Dermis blood vessel endothelial cell (primary cell): ENCODE data around the gene ULBP3. TPM values are rescaled to one million over a fixed set of nuclear protein-coding genes. Genes with fewer than 3 reads are reported as not detected.

Experiments
- DNase-seq: peaks from one replicate; pipeline ENCODE4 v3.0.0; 2010
- total RNA-seq: library from RNA; depleted of rRNA; stranded (reverse); fragments of >200 nt; gene quantifications from 2 replicates; pipeline ENCODE4 v1.2.3, GENCODE V29; 2014

ULBP3 gene
- 6.0 and 14.9 TPM in 2 replicates for total RNA-seq

DNA sequence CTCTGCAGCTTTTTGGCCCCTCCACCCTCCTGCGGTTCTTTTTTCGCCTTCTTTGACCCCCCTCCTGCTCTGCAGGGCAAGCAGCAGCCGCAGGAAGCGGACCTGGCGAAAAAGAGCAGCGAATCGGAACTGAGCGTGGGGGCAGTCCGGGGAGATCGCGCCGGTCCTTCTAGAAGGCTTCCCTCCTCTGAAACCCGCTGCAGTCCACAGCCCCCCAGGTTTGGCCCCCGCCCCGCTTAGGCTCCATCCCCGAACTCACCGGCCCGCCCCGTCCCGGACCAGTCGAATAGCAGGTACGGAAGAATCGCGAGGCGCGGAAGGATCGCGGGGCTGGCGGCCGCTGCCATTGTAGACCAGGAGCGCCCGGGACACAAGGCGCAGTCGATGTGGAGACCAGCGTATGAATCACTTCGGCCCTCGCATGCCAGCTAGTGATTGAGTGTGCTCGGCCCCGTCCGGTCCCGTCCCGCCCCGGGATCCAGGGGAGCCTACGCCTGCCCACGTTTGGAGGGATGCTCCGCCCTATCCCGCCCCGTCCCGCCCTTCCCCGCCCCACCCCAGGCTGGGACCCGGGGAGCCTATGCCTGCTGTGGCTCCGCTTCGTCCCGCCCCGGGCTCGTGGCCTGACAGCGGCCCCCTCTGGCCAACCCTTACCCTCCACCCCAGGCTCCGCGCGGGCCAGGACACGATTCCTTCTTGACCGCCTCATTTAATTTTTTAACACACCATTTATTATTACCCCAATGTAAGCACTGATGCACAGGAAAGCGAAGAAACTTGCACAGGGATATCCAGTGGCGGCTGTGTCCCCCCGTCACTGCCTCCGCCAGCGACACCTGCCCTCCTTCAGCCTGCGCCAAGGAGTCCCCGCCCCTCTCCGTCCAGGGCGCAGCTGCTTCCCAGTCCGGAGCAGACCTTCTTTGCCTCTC lies at the start of gene ULBP3:
Gene ULBP3 (minus strand): TSS at position 402 of the 929 bp plus-strand sequence. CDS start 55 bp downstream, at position 347.
- peak; percentile 96 for DNase-seq

DNA sequence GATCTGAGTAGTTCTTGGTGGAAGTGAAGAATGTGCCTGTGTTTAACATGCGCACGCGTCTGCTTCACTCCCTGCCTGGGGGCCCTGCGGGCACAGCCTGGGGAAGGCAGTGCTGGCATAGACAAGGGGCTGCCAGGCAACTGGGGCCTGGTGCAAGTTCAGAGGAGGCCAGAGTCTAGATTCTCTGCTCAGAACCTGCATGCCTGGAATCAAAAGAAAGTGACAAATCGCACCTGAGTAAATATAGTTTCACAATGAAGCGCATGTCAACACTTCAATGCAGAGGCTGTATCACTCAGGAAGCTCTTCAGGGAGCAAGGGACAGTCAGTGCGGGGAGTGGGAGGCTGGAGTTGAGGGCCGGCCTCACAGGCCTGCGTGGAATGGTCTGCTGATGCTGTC lies 49.7 kb upstream of the ULBP3 start:
- no peak for DNase-seq

DNA sequence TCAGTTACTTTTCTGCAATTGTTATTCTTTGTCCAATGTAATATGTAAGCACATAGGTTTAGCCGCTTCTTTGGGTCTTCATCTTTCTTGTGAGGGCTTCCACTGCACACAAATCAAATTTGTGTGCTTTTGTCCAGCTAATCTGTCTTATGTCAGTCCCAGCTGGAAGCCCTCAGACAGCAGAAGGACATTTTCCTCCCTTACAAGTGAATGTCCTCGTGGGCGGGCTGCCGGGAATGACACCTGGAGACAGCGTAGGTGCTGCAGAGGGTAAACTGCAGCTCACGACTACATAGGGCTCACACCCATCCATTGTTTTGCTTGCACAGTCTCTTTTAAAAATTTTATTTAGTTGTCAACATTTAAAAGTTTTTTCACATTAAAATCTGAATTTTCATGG lies 49.3 kb upstream of the ULBP3 start:
- no peak for DNase-seq

DNA sequence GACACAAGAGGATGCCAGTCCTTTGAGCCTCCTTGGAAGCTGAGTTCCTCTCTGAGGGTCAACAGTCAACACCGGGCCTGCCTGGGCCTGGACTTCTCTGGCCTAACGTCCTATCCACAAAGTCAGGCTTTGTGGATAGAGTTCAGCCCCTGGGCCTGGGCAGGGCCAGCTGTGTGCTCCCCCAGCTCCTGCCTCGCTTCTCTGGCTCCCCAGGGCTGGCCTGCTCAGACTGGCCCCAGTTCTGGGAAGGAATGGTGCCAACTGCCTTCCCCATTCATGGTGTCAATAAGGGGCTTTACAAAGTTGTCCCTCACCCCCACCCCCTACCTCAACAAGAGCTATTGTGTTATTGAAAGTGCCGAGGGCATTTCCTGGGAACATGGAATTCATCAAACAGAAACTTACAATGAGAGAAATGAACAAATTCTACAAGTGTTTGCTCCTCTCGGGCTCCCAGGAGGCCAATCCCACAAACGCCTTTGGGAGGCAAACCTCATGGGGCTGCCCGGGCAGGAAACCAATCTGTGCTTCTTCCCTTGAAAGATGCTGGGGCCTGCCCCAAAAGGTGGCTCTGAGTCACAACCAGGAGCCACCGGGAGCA lies 47.4 kb upstream of the ULBP3 start:
- no peak for DNase-seq

DNA sequence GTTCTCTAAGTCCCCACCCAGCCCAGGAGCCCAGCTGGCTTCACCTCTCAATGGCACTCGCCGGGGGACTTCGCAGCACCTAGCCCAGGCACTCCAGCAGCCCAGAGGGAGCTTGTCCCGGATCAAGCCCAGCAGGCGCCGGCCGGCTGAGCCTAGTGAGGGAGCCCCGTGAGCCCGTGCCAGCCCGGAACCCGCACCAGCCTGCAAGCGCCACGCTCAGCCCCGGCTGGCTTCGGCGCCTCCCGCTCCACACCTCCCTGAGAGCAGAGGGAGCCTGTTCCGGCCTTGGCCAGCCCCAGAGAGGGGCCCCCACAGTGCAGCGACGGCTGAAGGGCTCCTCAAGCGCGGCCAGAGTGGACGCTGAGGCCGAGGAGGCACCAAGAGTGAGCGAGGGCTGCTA lies 46.8 kb upstream of the ULBP3 start:
- no peak for DNase-seq

DNA sequence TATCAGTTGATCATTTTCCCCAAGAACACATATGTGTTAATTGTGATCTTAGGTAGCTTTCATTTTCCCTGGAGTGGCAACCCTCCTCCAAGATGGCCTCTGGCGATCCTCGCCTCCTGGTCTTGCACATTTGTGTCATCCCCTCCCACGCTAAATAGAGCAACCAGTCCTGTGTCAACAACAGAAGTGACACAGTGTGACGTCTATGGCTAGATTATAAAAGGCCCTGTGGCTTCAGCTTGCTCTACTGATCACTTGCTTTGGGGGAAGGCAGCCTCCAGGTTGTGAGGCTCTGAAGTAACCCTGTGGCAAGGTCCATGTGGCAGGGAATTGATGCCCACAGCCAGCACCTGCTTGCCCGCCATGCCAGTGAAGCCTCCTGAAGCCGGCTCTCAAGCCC lies 43.3 kb upstream of the ULBP3 start:
- no peak for DNase-seq

DNA sequence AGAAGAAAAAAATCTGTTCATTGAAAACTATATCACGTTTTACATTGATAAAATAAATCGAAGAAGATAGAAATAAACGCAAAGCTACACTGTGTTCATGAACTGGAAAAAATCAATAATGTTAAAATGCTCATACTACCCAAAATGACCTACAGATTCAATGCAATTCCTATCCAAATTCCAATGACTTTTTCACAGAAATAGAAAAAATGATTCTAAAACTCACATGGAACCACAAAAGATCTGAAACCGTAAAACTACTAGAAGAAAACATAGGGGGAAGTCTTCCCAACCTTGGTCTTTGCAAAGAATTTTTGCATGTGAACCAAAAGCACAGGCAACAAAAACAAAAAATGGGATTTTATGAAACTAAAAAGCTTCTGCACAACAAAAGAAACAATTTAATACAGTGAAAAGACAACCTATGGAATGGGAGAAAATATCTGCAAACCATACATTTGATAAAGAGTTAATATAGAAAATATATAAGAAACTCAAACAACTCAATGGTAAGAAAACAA lies 33.9 kb upstream of the ULBP3 start:
- no peak for DNase-seq

DNA sequence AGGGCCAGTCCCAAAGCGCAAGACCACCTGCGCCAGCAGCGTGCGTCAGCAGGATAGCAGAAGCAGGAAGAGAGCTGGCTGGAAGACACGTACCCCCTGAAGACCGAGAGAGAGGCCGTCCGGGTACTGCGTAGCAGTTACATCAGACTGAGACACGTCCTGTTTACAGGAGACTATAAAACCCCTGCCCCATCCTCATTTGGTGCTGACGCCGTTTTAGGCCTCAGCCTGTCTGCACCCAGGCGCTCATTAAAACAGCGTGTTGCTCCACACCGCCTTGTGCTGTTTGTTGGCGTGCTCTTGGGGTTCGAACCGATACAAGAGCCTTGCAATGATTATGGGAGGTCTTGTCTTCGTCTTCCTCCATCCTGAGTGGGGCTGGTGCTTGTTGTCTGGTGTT lies 31.8 kb upstream of the ULBP3 start:
- no peak for DNase-seq

DNA sequence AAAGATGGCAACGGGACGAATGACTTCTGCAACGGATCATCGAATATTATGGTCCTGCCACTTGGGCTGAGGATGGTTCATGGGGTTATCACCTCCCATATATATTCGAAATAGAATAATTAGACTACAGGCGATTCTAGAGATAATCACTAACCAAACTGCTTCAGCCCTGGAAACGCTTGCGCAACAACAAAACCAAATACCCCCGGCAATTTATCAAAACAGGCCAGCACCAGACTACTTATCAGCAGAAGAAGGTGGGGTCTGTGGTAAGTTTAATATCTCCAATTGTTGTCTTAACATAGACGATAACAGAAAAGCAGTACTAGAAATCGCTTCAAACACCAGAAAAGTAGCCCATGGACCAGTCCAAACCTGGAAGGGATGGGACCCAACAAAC lies 31.0 kb upstream of the ULBP3 start:
- DNase-seq = no peak

DNA sequence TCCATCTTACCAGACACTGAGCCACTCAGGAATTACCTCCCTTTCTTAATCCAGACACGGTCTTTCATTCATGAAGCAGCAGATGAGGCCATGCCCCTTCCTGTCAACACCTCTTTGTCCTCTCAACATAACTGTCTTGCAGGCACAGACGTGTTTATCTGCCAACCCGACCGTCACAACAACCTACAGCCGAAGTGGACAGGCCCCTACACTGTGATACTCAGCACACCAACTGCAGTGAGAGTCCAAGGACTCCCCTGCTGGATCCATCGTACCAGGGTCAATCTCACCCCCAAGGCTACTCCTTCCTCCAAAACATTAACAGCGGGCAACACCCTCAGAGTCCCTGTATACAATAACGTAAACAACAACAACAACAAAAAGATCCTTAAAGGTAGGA lies 30.6 kb upstream of the ULBP3 start:
- no peak for DNase-seq

DNA sequence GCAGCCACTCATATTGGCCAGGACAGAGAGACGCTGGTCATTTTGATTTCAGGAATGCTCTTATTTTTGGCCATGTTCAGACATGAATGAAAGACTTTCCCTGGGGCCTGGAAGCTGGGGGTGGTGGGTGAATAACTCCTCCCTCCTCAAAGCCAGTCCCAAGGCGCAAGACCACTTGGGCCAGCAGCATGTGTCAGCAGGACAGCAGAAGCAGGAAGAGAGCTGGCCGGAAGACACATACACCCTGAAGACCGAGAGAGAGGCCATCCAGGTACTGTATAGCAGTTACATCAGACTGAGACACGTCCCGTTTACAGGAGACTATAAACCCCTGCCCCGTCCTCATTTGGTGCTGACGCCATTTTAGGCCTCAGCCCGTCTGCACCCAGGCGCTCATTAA lies 29.2 kb upstream of the ULBP3 start:
- DNase-seq = no peak

DNA sequence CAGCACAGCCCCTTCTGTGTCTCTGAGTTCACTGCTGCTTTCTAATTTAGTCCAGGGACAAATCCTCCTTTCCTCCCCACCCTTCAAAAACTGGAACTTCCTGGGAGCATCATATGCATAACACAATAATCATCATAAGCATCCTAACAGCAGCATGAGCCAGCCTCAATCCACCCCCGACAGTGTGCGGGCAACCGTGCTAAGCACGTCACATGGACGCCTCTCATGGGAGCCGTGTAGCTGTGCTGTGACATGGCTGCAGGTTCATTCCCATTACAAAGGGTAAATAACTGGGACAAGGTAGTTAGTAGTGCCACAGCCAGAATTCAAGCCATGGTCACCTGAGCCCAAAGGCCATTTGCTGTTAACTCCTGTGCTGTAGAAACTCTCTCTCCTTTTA lies 24.5 kb upstream of the ULBP3 start:
- no peak for DNase-seq

DNA sequence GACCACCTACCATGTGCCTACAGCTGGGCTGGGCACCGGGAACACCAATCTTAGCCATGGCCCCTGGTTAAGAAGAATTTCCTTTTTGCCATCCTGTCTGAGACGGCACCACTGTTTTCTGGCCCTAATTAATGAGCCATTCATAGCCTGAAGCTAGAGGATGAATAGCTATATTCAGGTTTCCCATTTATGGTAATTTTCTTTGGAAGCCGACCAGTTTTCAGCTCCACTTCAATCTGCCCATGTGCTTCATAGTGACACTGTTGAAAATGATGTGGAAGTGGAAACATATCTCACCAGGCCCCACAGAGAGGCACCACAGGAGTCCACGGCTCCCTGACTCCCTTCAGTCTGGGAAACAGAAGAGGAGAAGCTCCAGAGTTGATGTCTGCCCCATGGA lies 22.6 kb upstream of the ULBP3 start:
- DNase-seq = no peak

DNA sequence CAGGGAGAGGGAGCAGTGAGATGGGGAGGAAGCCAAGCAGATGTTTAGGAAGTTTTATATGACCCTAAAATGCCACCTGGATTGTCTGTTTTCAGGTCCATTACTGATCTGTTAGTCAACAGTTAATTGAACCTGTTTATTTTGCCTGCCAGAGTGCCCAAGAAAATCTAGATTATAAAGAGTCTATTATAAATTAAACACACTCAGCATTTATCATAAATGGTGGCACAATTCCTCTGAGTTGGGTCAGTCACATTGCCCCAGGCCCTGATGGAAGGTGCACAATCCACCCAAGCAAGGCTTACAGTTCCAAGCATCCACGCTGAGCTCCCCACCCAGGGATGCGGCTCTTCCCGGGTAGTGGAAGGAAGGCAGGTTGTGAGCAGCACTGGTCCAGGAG lies 21.4 kb upstream of the ULBP3 start:
- DNase-seq = no peak

DNA sequence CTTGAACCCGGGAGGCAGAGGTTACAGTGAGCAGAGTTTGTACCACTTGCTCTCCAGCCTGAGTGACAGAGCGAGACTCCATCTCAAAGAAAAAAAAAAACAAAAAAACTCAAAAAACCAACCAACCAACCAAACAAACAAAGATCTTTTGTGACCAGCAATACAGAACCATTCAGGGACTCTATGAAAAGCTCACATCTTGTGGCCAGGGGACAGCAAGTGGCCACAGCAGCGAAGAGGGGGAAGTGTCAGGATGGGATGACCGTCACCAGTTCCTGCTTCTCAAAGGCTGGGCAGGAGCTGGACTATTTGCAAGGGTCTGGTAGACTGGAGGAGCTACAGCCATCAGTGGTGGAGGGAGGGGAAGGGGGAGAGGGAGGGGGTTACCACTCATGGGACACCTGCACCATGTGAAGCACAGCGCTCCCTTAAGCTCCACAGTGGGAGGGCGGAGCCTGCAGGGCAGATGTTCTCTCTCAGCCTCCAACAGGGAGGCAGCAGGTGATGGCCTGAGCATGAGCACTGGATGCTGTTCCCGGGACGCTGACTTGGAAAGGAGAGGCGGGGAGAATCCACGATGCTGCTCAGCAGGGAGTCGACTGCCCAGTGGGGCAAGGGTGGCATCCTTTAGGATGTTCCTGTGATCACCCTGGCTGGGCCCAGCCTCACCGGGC lies 19.7 kb upstream of the ULBP3 start:
- DNase-seq = no peak

DNA sequence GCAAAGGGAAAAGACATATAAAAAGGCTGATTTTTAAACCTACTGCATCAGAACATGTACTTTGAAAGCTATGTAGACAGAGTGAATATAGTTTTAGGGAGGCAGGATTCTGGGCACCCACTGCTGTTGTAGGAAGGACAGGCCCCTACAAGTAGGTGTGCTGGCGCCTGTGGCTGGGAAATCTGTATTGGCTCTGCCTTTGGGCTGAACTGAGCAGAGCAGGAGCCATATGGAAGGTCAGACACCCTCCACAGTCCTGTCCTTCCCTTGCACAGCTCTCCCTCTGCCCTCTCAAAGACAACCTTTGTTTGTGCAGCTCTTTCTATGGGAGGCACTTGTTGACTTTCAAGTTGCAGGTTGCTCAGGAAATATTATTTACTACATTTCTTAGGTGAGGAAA lies 18.4 kb upstream of the ULBP3 start:
- no peak for DNase-seq

DNA sequence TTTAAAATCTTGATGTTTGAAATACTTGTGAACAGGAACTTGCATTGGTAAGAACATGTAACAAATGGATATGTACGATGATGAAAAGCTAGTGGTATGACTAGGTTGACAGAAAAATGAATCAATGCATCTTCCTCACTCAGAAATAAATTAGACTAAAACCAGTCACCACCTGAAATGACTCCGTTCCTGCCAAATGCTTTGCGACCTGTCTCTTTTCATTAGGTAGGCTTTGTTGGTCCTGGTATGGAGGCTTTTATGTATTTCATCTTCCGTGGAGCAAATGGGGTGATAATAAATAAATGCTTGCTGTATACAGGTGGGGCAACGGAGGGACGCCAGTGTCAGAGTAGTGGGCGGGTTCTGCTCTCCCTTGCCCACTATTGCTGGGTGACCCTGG lies 17.1 kb upstream of the ULBP3 start:
- DNase-seq = no peak

DNA sequence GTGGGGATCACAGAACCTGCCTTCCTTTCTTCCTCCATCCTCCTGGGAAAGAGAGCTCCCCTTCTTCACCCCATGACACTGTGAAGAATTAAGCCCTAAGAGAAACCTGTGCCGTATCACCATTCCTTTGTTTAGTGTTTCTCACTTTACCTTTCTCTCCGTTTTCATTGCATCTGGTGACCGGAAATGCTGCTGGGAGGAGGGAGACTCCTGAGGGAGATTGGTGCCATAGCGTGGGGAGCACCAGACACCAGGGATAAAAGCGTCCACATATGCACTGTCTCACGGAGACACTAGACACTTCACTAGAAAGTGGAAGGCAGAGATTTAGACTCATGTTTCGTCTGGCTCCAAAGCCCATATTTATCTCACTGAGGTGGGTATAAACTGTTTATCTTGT lies 15.5 kb upstream of the ULBP3 start:
- no peak for DNase-seq

DNA sequence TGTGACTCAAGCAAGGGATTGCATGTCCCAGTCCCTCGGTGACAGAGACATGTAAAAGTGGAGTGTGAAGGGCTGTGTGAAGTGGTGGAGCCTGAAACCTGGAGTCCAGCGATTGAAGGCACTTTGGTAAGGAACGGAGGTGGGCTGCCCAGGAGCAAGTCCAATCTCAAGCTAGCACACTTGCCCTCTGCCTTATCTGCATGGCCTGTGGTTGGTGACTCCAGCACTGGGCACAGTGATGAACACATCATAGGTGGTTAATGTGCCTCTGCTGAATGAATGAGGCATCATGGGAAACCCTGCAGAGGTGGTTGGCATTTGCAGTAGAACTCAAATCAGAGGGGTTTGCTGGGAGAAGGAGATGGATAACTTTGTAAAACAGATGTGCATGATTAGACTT lies 14.9 kb upstream of the ULBP3 start:
- no peak for DNase-seq

DNA sequence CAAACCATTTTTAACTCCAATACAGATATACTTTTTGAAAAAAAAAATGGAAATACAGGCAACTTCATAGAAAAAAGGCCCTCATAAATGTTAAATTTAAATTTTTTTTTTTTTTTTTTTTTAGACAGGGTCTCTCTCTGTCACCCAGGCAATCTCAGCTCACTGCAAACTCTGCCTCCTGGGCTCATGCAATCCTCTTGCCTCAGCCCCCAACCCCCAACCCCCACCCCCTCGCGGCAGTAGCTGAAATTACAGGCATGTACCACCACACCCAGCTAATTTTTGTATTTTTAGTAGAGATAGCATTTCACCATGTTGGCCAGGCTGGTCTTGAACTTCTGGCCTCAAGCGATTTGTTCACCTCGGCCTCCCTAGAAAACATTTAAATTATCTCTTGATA lies 12.8 kb upstream of the ULBP3 start:
- no peak for DNase-seq

DNA sequence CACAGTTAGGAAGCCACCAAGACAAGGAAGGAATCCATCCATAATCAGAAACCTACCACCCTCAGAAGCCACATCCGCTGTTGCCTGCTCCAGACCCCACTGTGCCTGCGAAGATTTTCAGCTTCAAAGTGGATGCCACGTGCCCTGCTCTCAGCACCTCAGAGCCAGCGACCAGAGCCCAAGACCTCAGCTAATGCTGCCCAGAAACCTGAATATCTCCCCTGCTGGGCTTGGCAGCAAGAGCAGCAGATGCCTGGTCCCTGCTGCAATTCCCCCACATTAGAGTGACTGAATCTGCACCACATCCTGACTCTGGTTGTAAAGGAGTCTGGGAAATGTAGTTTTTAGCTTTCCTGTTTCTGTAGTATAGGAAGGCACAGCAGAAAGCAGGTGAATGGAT lies 10.7 kb upstream of the ULBP3 start:
- DNase-seq = peak; percentile 6

DNA sequence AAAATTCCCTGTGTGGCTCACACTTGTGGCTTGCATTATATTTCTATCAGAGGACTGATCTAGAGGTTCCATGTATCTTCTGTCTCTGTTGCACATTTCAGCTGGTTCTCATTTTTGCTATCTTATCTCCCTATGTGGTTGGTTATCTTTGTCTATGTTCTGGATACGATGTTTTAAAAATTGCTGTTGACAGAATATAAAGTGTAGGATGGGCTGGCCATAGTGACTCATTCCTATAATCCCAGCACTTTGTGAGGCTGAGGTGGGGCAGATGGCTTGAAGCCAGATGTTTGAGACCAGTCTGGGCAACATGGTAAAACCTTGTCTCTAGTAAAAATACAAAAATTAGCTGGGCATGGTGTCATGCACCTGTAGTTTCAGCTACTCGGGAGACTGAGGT lies 9.9 kb upstream of the ULBP3 start:
- DNase-seq = no peak

DNA sequence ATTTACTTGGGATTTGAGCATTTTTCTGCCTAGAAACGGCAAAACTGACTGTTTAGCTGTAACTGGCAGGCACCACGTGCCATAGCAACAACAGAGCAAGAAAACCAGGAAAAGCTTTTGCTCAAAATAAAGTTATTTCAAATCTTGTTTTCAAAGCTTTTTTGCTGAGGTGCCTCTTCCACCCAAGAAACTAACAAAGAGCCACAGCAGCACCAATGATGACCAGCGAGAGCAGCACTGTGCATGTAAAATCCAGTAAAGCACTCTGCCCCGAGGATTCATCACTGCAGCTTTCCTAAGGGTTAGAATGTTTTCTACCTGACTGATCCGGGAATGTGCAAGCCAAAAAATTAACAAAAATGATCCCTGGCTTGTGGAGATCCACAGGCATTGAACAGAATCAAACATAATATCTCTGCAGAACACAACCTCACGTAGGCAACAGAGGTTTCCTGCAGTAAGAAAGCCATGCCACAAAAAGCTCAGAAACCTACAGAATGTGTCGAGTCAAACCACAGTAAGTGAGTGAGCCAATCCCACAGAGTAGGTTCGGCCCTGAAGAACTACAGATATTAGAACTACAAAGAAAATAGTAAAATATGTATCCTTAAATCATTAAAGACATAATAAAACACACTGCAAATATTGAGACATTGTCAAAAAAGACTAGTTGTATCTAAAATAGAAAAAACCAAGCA lies 7.4 kb upstream of the ULBP3 start:
- no peak for DNase-seq
